ENCODE data around the gene RAD50.

- TF ChIP-seq CTCF (IDR thresholded peaks at IDR 0.05; ENCODE audit: low read depth, low read length, poor library complexity, severe bottlenecking) (no peak), EZH2phosphoT487 (IDR thresholded peaks at IDR 0.05; ENCODE audit: borderline replicate concordance, low read length) (no peak)
Measured at GRCh38 chr5:132673488-132673887, 116.7 kb downstream of the RAD50 start.

All from DOHH2 (cell line).